B cell (primary cell): ENCODE measurements around the gene MKRN3. TPM values are rescaled to one million over a fixed set of nuclear protein-coding genes. Genes with fewer than 3 reads are reported as not detected.

ENCODE experiments used
- ATAC-seq: fragments of 200-7000 bp; cut with Tn5 transposase; one replicate; pipeline ENCODE4 v1.10.0; 2021; ENCODE audit warnings: low read depth, mild to moderate bottlenecking, moderate number of reproducible peaks, moderate library complexity
- CTCF ChIA-PET: fragments of 350-600 bp; sonication (Branson Sonifier 250); formaldehyde crosslinking; loops from one replicate; lab custom pipeline; 2021; ENCODE audit warnings: antibody characterized with exemption, inconsistent platforms; lab: Charles Lee
- POLR2A ChIA-PET: fragments of 350-600 bp; sonication (Branson Sonifier 250); formaldehyde crosslinking; loops from one replicate; lab custom pipeline; 2021; ENCODE audit warnings: antibody characterized with exemption; lab: Charles Lee
- DNase-seq: peaks from one replicate; pipeline ENCODE4 v3.0.0; 2013
- H2AFZ ChIP-seq: 2 replicates; pipeline ENCODE4 v1.6.1; 2012; ENCODE audit warnings: mild to moderate bottlenecking, low read depth, low read length; ENCODE audit not compliant: insufficient read depth, poor library complexity, severe bottlenecking
- H3K27ac ChIP-seq, 2 donors: 1 replicate in 1 of 2; 2 replicates in 1 of 2; pipeline ENCODE4 v1.5.1; 2012 to 2013; ENCODE audit warnings: low read length in 2 of 2, mild to moderate bottlenecking in 2 of 2, moderate library complexity in 1 of 2
- H3K27me3 ChIP-seq, 4 experiments: fragments of 200-600 bp in 1 of 4; sonication (generic) in 1 of 4; replicated peaks in 1 of 4; 1 replicate in 2 of 4; 2 replicates in 2 of 4; pipeline versions ENCODE4 v1.6.1 to v1.7.0; 2013 to 2016; ENCODE audit warnings: low read length in 3 of 4, mild to moderate bottlenecking in 2 of 4, mixed read lengths in 1 of 4, moderate library complexity in 1 of 4; ENCODE audit not compliant: insufficient read depth in 4 of 4, control insufficient read depth in 3 of 4; ENCODE audit errors: control extremely low read depth in 1 of 4
- H3K36me3 ChIP-seq, 2 experiments: replicated peaks in 1 of 2; 1 replicate in 1 of 2; 2 replicates in 1 of 2; pipeline versions ENCODE4 v1.6.1 to v1.7.1; 2013; ENCODE audit warnings: low read length in 1 of 2; ENCODE audit not compliant: insufficient read depth in 2 of 2, control insufficient read depth in 1 of 2; ENCODE audit errors: control extremely low read depth in 1 of 2, extremely low read depth in 1 of 2
- H3K4me1 ChIP-seq, 2 donors: fragments of 200-600 bp in 1 of 2; sonication (generic) in 1 of 2; 1 replicate in 1 of 2; 2 replicates in 1 of 2; pipeline versions ENCODE4 v1.5.1 to v1.6.1; 2013 to 2017; ENCODE audit warnings: low read length in 2 of 2; ENCODE audit not compliant: control insufficient read depth in 2 of 2, insufficient read depth in 2 of 2
- H3K4me2 ChIP-seq: replicated peaks from 2 replicates; pipeline ENCODE3; 2012; ENCODE audit warnings: mild to moderate bottlenecking, low read depth, low read length; ENCODE audit not compliant: poor library complexity, severe bottlenecking
- H3K4me3 ChIP-seq, 5 experiments: fragments of 200-600 bp in 1 of 5; sonication (generic) in 1 of 5; 1 replicate in 3 of 5; 2 replicates in 2 of 5; pipeline versions ENCODE4 v1.5.1 to v1.7.0; 2011 to 2016; ENCODE audit warnings: low read length in 4 of 5, mild to moderate bottlenecking in 4 of 5, low read depth in 2 of 5, control low read depth in 1 of 5, moderate library complexity in 1 of 5; ENCODE audit not compliant: insufficient read depth in 1 of 5; ENCODE audit errors: control extremely low read depth in 1 of 5, extremely low read depth in 1 of 5
- H3K79me2 ChIP-seq: fragments of 200-600 bp; sonication (generic); one replicate; pipeline ENCODE4 v1.6.0; 2016; ENCODE audit warnings: low read length; ENCODE audit not compliant: control insufficient read depth, insufficient read depth
- H3K9ac ChIP-seq: fragments of 200-600 bp; sonication (generic); 2 replicates; pipeline ENCODE4 v1.6.1; 2017; ENCODE audit warnings: mild to moderate bottlenecking, low read length, moderate library complexity
- H3K9me3 ChIP-seq, 3 donors: one replicate each; pipeline versions ENCODE4 v1.6.1 to v1.7.1; 2013; ENCODE audit warnings: low read length in 2 of 3; ENCODE audit not compliant: control insufficient read depth in 2 of 3, insufficient read depth in 1 of 3; ENCODE audit errors: control extremely low read depth in 1 of 3
- H4K20me1 ChIP-seq: 2 replicates; pipeline ENCODE4 v1.6.0; 2012; ENCODE audit warnings: mild to moderate bottlenecking, low read length; ENCODE audit not compliant: insufficient read depth, control insufficient read depth, poor library complexity, severe bottlenecking
- H3K27ac Mint-ChIP-seq: one replicate; pipeline ENCODE4 v1.8.0; 2021; ENCODE audit warnings: mixed read lengths
- H3K27me3 Mint-ChIP-seq: one replicate; pipeline ENCODE4 v1.8.0; 2021; ENCODE audit warnings: mixed read lengths
- H3K4me1 Mint-ChIP-seq: one replicate; pipeline ENCODE4 v1.8.0; 2021; ENCODE audit warnings: mixed read lengths
- H3K4me3 Mint-ChIP-seq: one replicate; pipeline ENCODE4 v1.8.0; 2021; ENCODE audit warnings: mixed read lengths
- H3K9me3 Mint-ChIP-seq: one replicate; pipeline ENCODE4 v1.8.0; 2022; ENCODE audit warnings: mixed read lengths; ENCODE audit not compliant: insufficient read depth
- CTCF ChIP-seq: fragments of 200-600 bp; IDR thresholded peaks from one replicate; pipeline ENCODE4 v1.8.0; 2022; ENCODE audit warnings: antibody characterized with exemption, mild to moderate bottlenecking
- EZH2 ChIP-seq: IDR thresholded peaks from 2 replicates; pipeline ENCODE4 v1.6.1; 2012; ENCODE audit warnings: borderline replicate concordance, low read depth, mild to moderate bottlenecking, moderate library complexity, low read length; ENCODE audit not compliant: insufficient read depth, poor library complexity, severe bottlenecking
- WGBS: methylation state at CpG from one replicate; pipeline ENCODE4 v1.1.5; 2013; ENCODE audit warnings: missing lambda C conversion rate; ENCODE audit not compliant: insufficient coverage; 5-methylcytosine and 5-hydroxymethylcytosine counted together
- intact Hi-C: fragments of 100-400 bp; cut with micrococcal nuclease; formaldehyde crosslinking; loops from one replicate; pipeline ENCODE4 v1.10.0; 2022
- polyA plus RNA-seq: library from polyadenylated mRNA; depleted of rRNA; stranded (reverse); fragments of >200 nt; gene quantifications from 2 replicates; pipeline ENCODE4 v1.2.3, GENCODE V29; 2012
- total RNA-seq, 2 donors: library from RNA; stranded (reverse); fragments of 120-200 nt in 1 of 2; gene quantifications; 1 replicate in 1 of 2; 2 replicates in 1 of 2; pipeline versions ENCODE4 v1.2.3 to v1.2.4, GENCODE V29; 2013 to 2022

MKRN3 gene
- total and polyA plus RNA-seq, 2 donors (not counting 1 experiment from before 2014, with no cell fraction given), result 0.61 to 0.76 TPM

- H3K4me1 ChIP-seq, result no peaks in the 10 kb centered on the region
- no peak overlapping the region for H3K4me2 ChIP-seq
- ATAC-seq (no peak), DNase-seq (no peak)
- H3K27ac Mint-ChIP-seq, result no peak overlapping the region
- no peaks in the 10 kb centered on the region for H3K27me3 ChIP-seq
- H2AFZ ChIP-seq, result no peak overlapping the region
- no peaks in the 10 kb centered on the region for H3K4me1 Mint-ChIP-seq
- peaks cover 0 to 3% (median 0%) of the 10 kb centered on the region in 3 donors for H3K9me3 ChIP-seq
- no peak overlapping the region for H3K27ac ChIP-seq
- H3K36me3 ChIP-seq, result no peaks in the 10 kb centered on the region
- H4K20me1 ChIP-seq, result no peaks in the 10 kb centered on the region
- ChIA-PET POLR2A (no interaction called here), CTCF (no interaction called here)
- no peak overlapping the region for H3K4me3 Mint-ChIP-seq
- no peak overlapping the region for H3K4me3 ChIP-seq
- H3K9me3 Mint-ChIP-seq, result peaks cover 3% of the 10 kb centered on the region
- intact Hi-C loops, result no loop called here
- no peak overlapping the region for H3K9ac ChIP-seq
- WGBS, result 79% methylated on average over 3 of the region's 3 CpGs
- H3K79me2 ChIP-seq, result no peaks in the 10 kb centered on the region
- no peak for TF ChIP-seq EZH2
- TF ChIP-seq CTCF, result no peak
- no peaks in the 10 kb centered on the region for H3K27me3 Mint-ChIP-seq
Measured at GRCh38 chr15:23536659-23537058, 28.8 kb upstream of the MKRN3 start.

GRCh38 chr15:23538648-23539047, 26.8 kb upstream of the MKRN3 start:
- Histone ChIP-seq H3K9me3 (peaks cover 0 to 3% (median 0%) of the 10 kb centered on the region in 3 donors), H3K27ac (no peak overlapping the region), H3K4me3 (no peak overlapping the region), H2AFZ (no peak overlapping the region), H3K79me2 (no peaks in the 10 kb centered on the region), H4K20me1 (no peaks in the 10 kb centered on the region), H3K4me1 (no peaks in the 10 kb centered on the region), H3K27me3 (no peaks in the 10 kb centered on the region), H3K9ac (no peak overlapping the region), H3K4me2 (no peak overlapping the region), H3K36me3 (no peaks in the 10 kb centered on the region)
- WGBS, result 71% methylated on average over 4 of the region's 4 CpGs
- intact Hi-C loops, result no loop called here
- DNase-seq (no peak), ATAC-seq (no peak)
- Mint-ChIP-seq H3K27ac (no peak overlapping the region), H3K4me3 (no peak overlapping the region), H3K9me3 (peaks cover 3% of the 10 kb centered on the region), H3K4me1 (no peaks in the 10 kb centered on the region), H3K27me3 (no peaks in the 10 kb centered on the region)
- TF ChIP-seq EZH2, result no peak
- no peak for TF ChIP-seq CTCF
- POLR2A ChIA-PET, result no interaction called here
- CTCF ChIA-PET, result no interaction called here
